SK-N-SH (cell line): ENCODE results near the gene PXDN.

Experiments used
- JUND ChIP-seq: IDR thresholded peaks from 2 replicates; pipeline ENCODE4 v1.4.0; 2012
- TF ChIP-seq, protein P1 (sequence below): IDR thresholded peaks from 2 replicates; pipeline ENCODE4 v1.4.0; 2012; ENCODE audit warnings: low read depth

DNA sequence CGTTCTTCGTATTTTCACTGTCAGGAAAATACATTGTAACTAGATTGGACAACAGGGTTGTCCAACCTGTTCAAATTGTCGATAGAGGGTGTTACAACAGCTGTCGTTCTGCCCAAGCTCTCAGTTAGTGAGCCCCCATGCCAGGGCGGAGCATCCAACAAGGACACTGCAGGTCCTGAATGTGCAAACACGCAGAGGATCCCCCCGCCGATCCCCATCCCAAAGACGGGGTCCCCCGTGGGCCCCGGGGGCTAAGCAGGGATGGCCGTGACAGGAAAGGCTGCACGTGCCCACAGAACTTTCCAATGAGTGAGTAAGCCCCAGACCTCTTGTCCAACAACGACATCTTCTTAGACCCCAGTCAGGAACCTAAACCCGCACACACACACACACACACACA, 140.8 kb downstream of the PXDN start:
- no peak for TF ChIP-seq JUND
- TF ChIP-seq, protein P1, sequence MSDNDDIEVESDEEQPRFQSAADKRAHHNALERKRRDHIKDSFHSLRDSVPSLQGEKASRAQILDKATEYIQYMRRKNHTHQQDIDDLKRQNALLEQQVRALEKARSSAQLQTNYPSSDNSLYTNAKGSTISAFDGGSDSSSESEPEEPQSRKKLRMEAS: no peak
